Left lung (tissue), 10 donors: ENCODE results near the gene TMBIM4. TPM values are rescaled to one million over a fixed set of nuclear protein-coding genes. Genes with fewer than 3 reads are reported as not detected.
A peak's percentile ranks its signal among the peaks of the same experiment; 100 is the strongest.

Source experiments
- ATAC-seq: fragments of 200-7000 bp; cut with Tn5 transposase; one replicate; pipeline ENCODE4 v1.9.1; 2020; ENCODE audit warnings: moderate library complexity
- DNase-seq, 4 donors: peaks; one replicate each; pipeline ENCODE4 v3.0.0-alpha.2; 2013 to 2020
- H3K27ac ChIP-seq, 2 donors: fragments of 200-600 bp; sonication (generic) in 1 of 2; one replicate each; pipeline versions ENCODE4 v1.5.0 to v1.8.0; 2020 to 2021
- H3K27me3 ChIP-seq, 2 donors: fragments of 200-600 bp; sonication (generic) in 1 of 2; one replicate each; pipeline versions ENCODE4 v1.5.0 to v1.8.0; 2020 to 2021
- H3K36me3 ChIP-seq, 2 donors: fragments of 200-600 bp; sonication (generic) in 1 of 2; one replicate each; pipeline versions ENCODE4 v1.5.0 to v1.8.0; 2020 to 2021
- H3K4me1 ChIP-seq, 2 donors: fragments of 200-600 bp; one replicate each; pipeline ENCODE4 v1.8.0; 2021
- H3K4me3 ChIP-seq, 2 donors: fragments of 200-600 bp; sonication (generic) in 1 of 2; one replicate each; pipeline versions ENCODE4 v1.5.0 to v1.8.0; 2020 to 2021; ENCODE audit warnings: mild to moderate bottlenecking in 1 of 2
- H3K9me3 ChIP-seq, 2 donors: fragments of 200-600 bp; sonication (generic) in 1 of 2; one replicate each; pipeline versions ENCODE4 v1.5.0 to v1.8.0; 2020 to 2021
- CTCF ChIP-seq, 2 donors: fragments of 200-600 bp; sonication (generic) in 1 of 2; IDR thresholded peaks; one replicate each; pipeline versions ENCODE4 v1.5.0 to v1.8.0; 2021; ENCODE audit warnings: antibody characterized with exemption in 2 of 2
- intact Hi-C, 2 donors: fragments of 100-400 bp; cut with DNase I; formaldehyde crosslinking; loops; one replicate each; pipeline versions ENCODE4 v1.11.2 to v1.14.2; 2022
- polyA plus RNA-seq, 6 donors: library from polyadenylated mRNA; unstranded; fragments of 120-200 nt; gene quantifications; one replicate each; pipeline ENCODE4 v1.2.1, GENCODE V29; 2013; ENCODE audit not compliant: insufficient read length in 6 of 6
- total RNA-seq, 2 donors: library from RNA; stranded (reverse); fragmentation: NEBNext Ultra II Directional; extraction: Animal tissue kit (Norgen Biotek cat#: 25700); gene quantifications; one replicate each; pipeline ENCODE4 v1.2.1, GENCODE V29; 2021
- donor health status: DM: no; HTN: yes; CAD: no.
- donor health status: DM: no; HTN: no; CAD: no.

The TMBIM4 gene
- total and polyA plus RNA-seq, 8 donors = 106 to 152 (median 117) TPM

- H3K4me3 ChIP-seq = peak overlapping the region; percentile 52 to 67
- no peak for ATAC-seq
Observed at GRCh38 chr12:66190519-66191370, 20.9 kb upstream of the TMBIM4 start.

GRCh38 chr12:66189889-66190288, 20.1 kb upstream of the TMBIM4 start:
- no peaks in the 10 kb centered on the region for H3K9me3 ChIP-seq
- H3K4me3 ChIP-seq = peak overlapping the region; percentile 52 to 67
- peaks cover 0 to 60% of the 10 kb centered on the region in 2 donors for H3K4me1 ChIP-seq
- DNase-seq (no peak), ATAC-seq (no peak)
- H3K27ac ChIP-seq = peak overlapping the region; percentile 92 to 99
- peaks cover 0 to 11% of the 10 kb centered on the region in 2 donors for H3K36me3 ChIP-seq
- intact Hi-C loops = no loop called here
- peaks cover 0 to 8% of the 10 kb centered on the region in 2 donors for H3K27me3 ChIP-seq
- TF ChIP-seq CTCF (IDR thresholded peaks at IDR 0.05) = no peak

More at GRCh38 chr12:66190519-66191370, 20.9 kb upstream of the TMBIM4 start:
- Histone ChIP-seq H3K4me1 (peaks cover 0 to 68% of the 10 kb centered on the region in 2 donors), H3K9me3 (no peaks in the 10 kb centered on the region), H3K36me3 (peaks cover 0 to 12% of the 10 kb centered on the region in 2 donors), H3K27me3 (peaks cover 0 to 8% of the 10 kb centered on the region in 2 donors), H3K27ac (peak overlapping the region; percentile 92 to 99)
- TF ChIP-seq CTCF (IDR thresholded peaks at IDR 0.05) = no peak
- DNase-seq = peak in 1 of 4 donors; percentile 39
- intact Hi-C loops = no loop called here

GRCh38 chr12:66189486-66189843, 19.7 kb upstream of the TMBIM4 start:
- Histone ChIP-seq H3K9me3 (no peaks in the 10 kb centered on the region), H3K27me3 (peaks cover 0 to 8% of the 10 kb centered on the region in 2 donors), H3K4me3 (peak overlapping the region; percentile 52 to 67), H3K27ac (peak overlapping the region; percentile 92 to 99), H3K36me3 (peaks cover 0 to 7% of the 10 kb centered on the region in 2 donors), H3K4me1 (peaks cover 0 to 55% of the 10 kb centered on the region in 2 donors)
- DNase-seq (no peak), ATAC-seq (no peak)
- no peak for TF ChIP-seq CTCF (IDR thresholded peaks at IDR 0.05)
- intact Hi-C loops = no loop called here

- Histone ChIP-seq H3K9me3 (no peaks in the 10 kb centered on the region), H3K4me3 (peak within 1 kb of the TSS; percentile 52 to 67), H3K4me1 (peaks cover 0 to 49% of the 10 kb centered on the region in 2 donors), H3K27me3 (peaks cover 0 to 8% of the 10 kb centered on the region in 2 donors), H3K36me3 (peaks cover 0 to under 1% of the 10 kb centered on the region in 2 donors), H3K27ac (peak within 1 kb of the TSS; percentile 92 to 99)
- TF ChIP-seq CTCF (IDR thresholded peaks at IDR 0.05) = peak in 1 of 2 donors; percentile 15
- DNase-seq (peak; percentile 75 to 98 (median 88)), ATAC-seq (peak; percentile 90)
- intact Hi-C loops = no loop called here
Observed at GRCh38 chr12:66188584-66189485, 19.0 kb upstream of the TMBIM4 start, which contains the start of gene IRAK3. TSS of gene IRAK3 (plus strand) at chr12:66189214. CDS start at chr12:66189300, 86 bp downstream.
